ENCODE data around the gene SLC16A3.

The SLC16A3 gene

GRCh38 chr17:82226146-82226808 lies 2.6 kb upstream of the SLC16A3 start:
- no peak for TF ChIP-seq CTCF (IDR thresholded peaks at IDR 0.05; ENCODE audit: low read depth, low read length)

GRCh38 chr17:82226809-82227628 lies 1.8 kb upstream of the SLC16A3 start:
- no peak overlapping the region for H3K4me3 ChIP-seq (ENCODE audit: low read depth, low read length)
- no peak for TF ChIP-seq CTCF (IDR thresholded peaks at IDR 0.05; ENCODE audit: low read depth, low read length)

More at GRCh38 chr17:82226146-82226808, 2.6 kb upstream of the SLC16A3 start:
- H3K4me3 ChIP-seq (ENCODE audit: low read depth, low read length): no peak overlapping the region

- H3K4me3 ChIP-seq (ENCODE audit: low read depth, low read length): no peak overlapping the region
- TF ChIP-seq CTCF (IDR thresholded peaks at IDR 0.05; ENCODE audit: low read depth, low read length): no peak
These were observed 1.1 kb upstream of the SLC16A3 start for GRCh38 chr17:82227629-82228277.

- H3K4me3 ChIP-seq (ENCODE audit: low read depth, low read length): peak overlapping the region; percentile 50
- TF ChIP-seq CTCF (IDR thresholded peaks at IDR 0.05; ENCODE audit: low read depth, low read length): no peak
These were observed 482 bp upstream of the SLC16A3 start for GRCh38 chr17:82228278-82228841.

- peak overlapping the region; percentile 90 for H3K4me3 ChIP-seq (ENCODE audit: low read depth, low read length)
- no peak for TF ChIP-seq CTCF (IDR thresholded peaks at IDR 0.05; ENCODE audit: low read depth, low read length)
These were observed 1.1 kb downstream of the SLC16A3 start for GRCh38 chr17:82229698-82230608.

- peak; percentile 42 for TF ChIP-seq CTCF (IDR thresholded peaks at IDR 0.05; ENCODE audit: low read depth, low read length)
- H3K4me3 ChIP-seq (ENCODE audit: low read depth, low read length): peak overlapping the region; percentile 90
These were observed 1.9 kb downstream of the SLC16A3 start for GRCh38 chr17:82230609-82231311.
